Ovary (tissue), 9 donors: Measurements from ENCODE around the gene TMEM184A. TPM values are rescaled to one million over a fixed set of nuclear protein-coding genes. Genes with fewer than 3 reads are reported as not detected.

ENCODE experiments used
- DNase-seq, 5 donors: peaks; one replicate each; pipeline ENCODE4 v3.0.0-alpha.2; 2019 to 2020
- H3K27ac ChIP-seq, 2 donors: fragments of 200-600 bp; one replicate each; pipeline versions ENCODE4 v1.5.1 to v1.8.0; 2019 to 2022
- H3K27me3 ChIP-seq: fragments of 200-600 bp; one replicate; pipeline ENCODE4 v1.8.0; 2022
- H3K36me3 ChIP-seq: fragments of 200-600 bp; sonication (generic); one replicate; pipeline ENCODE4 v1.5.1; 2019
- H3K4me1 ChIP-seq: one replicate; pipeline ENCODE4 v1.8.1; 2013; ENCODE audit warnings: mild to moderate bottlenecking, moderate library complexity; ENCODE audit not compliant: insufficient read depth
- H3K4me3 ChIP-seq: fragments of 200-600 bp; sonication (generic); one replicate; pipeline ENCODE4 v1.5.1; 2017
- H3K9me3 ChIP-seq, 2 donors: fragments of 200-600 bp in 1 of 2; sonication (generic) in 1 of 2; one replicate each; pipeline versions ENCODE4 v1.5.1 to v1.8.1; 2013 to 2019; ENCODE audit warnings: mild to moderate bottlenecking in 1 of 2, moderate library complexity in 1 of 2
- EP300 ChIP-seq: sonication (generic); formaldehyde crosslinking; IDR thresholded peaks from one replicate; pipeline ENCODE4 v1.6.1; 2017; ENCODE audit warnings: antibody characterized with exemption
- POLR2A ChIP-seq: fragments of 450-650 bp; IDR thresholded peaks from one replicate; pipeline ENCODE4 v1.6.1; 2017; ENCODE audit warnings: antibody characterized with exemption, mild to moderate bottlenecking, moderate library complexity
- WGBS, 3 donors: extraction: QIAGEN DNeasy Blood & Tissue Kit in 1 of 3; methylation state at CpG; one replicate each; pipeline versions ENCODE4 v1.1.5 to v1.1.7; 2013 to 2017; 5-methylcytosine and 5-hydroxymethylcytosine counted together
- intact Hi-C, 4 donors: fragments of 100-400 bp; cut with DNase I; formaldehyde crosslinking; loops; one replicate each; pipeline versions ENCODE4 v1.11.0 to v1.15.1; 2022 to 2023
- polyA plus RNA-seq, 2 donors: library from polyadenylated mRNA; stranded (reverse); fragments of 200-250 nt in 1 of 2; fragments of 350-450 nt in 1 of 2; fragmentation: Illumina TruSeq in 1 of 2; extraction: RNeasy Lipid Tissue Mini Kit (QIAGEN cat#74804) in 1 of 2; gene quantifications; one replicate each; pipeline ENCODE4 v1.2.3, GENCODE V29; 2013 to 2014
- total RNA-seq, 7 donors: library from RNA; depleted of rRNA in 2 of 7; stranded (reverse); fragments of >200 nt in 2 of 7; fragmentation: NEBNext Ultra II Directional in 3 of 7; extraction: Animal tissue kit (Norgen Biotek cat#: 25700) in 3 of 7; gene quantifications; one replicate each; pipeline versions ENCODE4 v1.1.0 to v1.2.4, GENCODE V29; 2016 to 2023
- TF ChIP-seq, protein P1 (sequence below), 3 donors: fragments of 450-650 bp in 2 of 3; fragments of 200-600 bp in 1 of 3; IDR thresholded peaks; one replicate each; pipeline versions ENCODE4 v1.5.1 to v1.8.0; 2016 to 2022; ENCODE audit warnings: antibody characterized with exemption in 3 of 3, mild to moderate bottlenecking in 1 of 3
- donor health status: DM: no; HTN: no; CAD: no; lungs with moderate emphysema.
- donor health status: DM: no; HTN: no; CAD: no.
- donor health status: Bipolar disorder and iron deficiency.
- donor health status: DM: yes; HTN: yes; CAD: no.
- donor health status: DM: no; HTN: no; CAD: no.
- donor health status: DM: yes; HTN: yes; CAD: no.

The TMEM184A gene
- total and polyA plus RNA-seq, 9 donors, result 0.05 to 8.4 (median 1.6) TPM; not detected in 2

GRCh38 chr7:1538544-1539180, 17.3 kb downstream of the TMEM184A start:
- peak overlapping the region; percentile 45 for H3K4me3 ChIP-seq
- 54 to 66% (median 58%) methylated on average over 23 to 25 of the region's 25 CpGs for WGBS, 3 donors

DNA sequence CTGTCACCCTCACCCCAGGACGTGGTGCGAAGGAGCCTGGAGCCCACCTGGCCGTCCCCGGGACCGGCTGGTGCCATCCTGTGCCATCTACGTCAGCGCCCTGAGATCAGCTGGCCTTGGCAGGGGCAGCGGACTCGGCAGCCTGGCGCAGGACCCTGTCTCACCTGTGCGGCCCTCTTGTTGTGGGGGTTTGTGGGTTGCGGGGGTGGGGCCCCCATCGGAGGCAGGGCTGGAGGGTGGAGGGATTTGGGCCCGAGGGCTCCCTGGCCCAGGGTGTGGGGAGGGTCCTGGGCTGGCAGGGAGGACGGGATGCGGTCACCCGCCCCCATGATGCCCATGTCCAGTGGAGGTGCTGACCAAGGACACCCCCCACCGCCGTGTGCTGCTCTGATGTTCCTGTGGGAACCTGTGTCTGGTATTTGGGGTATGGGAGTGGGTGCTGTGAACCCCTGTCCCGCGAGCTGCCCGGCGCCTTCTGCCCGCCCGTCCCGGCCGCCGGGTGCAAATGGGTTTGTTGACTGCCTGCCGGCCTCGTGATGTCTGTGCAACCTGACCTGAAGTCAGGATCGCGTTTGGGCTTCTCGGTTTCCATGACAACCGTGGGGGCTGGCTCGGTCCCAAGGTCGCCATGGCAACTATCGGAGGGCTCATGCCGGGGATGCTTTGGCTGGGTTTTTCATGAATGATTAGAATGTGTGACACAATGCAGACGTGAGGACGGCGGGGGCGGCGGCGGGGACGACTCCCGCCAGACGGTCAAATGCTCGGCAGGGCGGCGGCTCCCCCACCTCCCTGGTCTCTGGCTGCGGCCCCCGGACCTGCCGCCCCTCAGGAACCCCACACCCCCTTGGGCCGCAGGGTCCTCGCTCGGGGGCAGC, 18.2 kb downstream of the TMEM184A start:
- WGBS, 3 donors, result 1 to 6% (median 5%) methylated on average over 51 to 56 of the region's 56 CpGs
- Histone ChIP-seq H3K4me3 (peak overlapping the region; percentile 45), H3K36me3 (no peaks in the 10 kb centered on the region), H3K27me3 (no peaks in the 10 kb centered on the region), H3K9me3 (no peaks in the 10 kb centered on the region), H3K27ac (peak overlapping the region; percentile 82 to 91), H3K4me1 (peaks cover 21% of the 10 kb centered on the region)
- peak; percentile 71 for TF ChIP-seq POLR2A
- peak; percentile 87 for TF ChIP-seq EP300
- TF ChIP-seq, protein P1, sequence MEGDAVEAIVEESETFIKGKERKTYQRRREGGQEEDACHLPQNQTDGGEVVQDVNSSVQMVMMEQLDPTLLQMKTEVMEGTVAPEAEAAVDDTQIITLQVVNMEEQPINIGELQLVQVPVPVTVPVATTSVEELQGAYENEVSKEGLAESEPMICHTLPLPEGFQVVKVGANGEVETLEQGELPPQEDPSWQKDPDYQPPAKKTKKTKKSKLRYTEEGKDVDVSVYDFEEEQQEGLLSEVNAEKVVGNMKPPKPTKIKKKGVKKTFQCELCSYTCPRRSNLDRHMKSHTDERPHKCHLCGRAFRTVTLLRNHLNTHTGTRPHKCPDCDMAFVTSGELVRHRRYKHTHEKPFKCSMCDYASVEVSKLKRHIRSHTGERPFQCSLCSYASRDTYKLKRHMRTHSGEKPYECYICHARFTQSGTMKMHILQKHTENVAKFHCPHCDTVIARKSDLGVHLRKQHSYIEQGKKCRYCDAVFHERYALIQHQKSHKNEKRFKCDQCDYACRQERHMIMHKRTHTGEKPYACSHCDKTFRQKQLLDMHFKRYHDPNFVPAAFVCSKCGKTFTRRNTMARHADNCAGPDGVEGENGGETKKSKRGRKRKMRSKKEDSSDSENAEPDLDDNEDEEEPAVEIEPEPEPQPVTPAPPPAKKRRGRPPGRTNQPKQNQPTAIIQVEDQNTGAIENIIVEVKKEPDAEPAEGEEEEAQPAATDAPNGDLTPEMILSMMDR (IDR thresholded peaks at IDR 0.05), result peak in 1 of 3 donors; percentile 26
- intact Hi-C loops, result loop anchor here in 1 of 4 donors (5.0 kb wide), 1 partner anchor 35 kb away; the partner anchor contains the start of gene PSMG3
- DNase-seq, result peak; percentile 91 to 99 (median 97)

More at GRCh38 chr7:1538544-1539180, 17.3 kb downstream of the TMEM184A start:
- intact Hi-C loops, result loop anchor here in 1 of 4 donors (5.0 kb wide), 1 partner anchor 34 kb away; the partner anchor contains the start of gene PSMG3
- peaks cover 14% of the 10 kb centered on the region for H3K4me1 ChIP-seq
- TF ChIP-seq EP300 (no peak), POLR2A (no peak)
- TF ChIP-seq, protein P1 (IDR thresholded peaks at IDR 0.05), result no peak
- peak overlapping the region; percentile 66 to 91 for H3K27ac ChIP-seq
- peak in 1 of 5 donors; percentile 41 for DNase-seq
- no peaks in the 10 kb centered on the region for H3K27me3 ChIP-seq
- H3K36me3 ChIP-seq, result no peaks in the 10 kb centered on the region
- no peaks in the 10 kb centered on the region for H3K9me3 ChIP-seq

- peak overlapping the region; percentile 45 for H3K4me3 ChIP-seq
- WGBS, 3 donors, result 5 to 17% (median 8%) methylated on average over 44 to 52 of the region's 52 CpGs
- peak; percentile 42 for TF ChIP-seq POLR2A
- TF ChIP-seq, protein P1 (IDR thresholded peaks at IDR 0.05), result no peak
- TF ChIP-seq EP300, result peak; percentile 90
- intact Hi-C loops, result loop anchor here in 1 of 4 donors (5.0 kb wide), 1 partner anchor 35 kb away; the partner anchor contains the start of gene PSMG3
- no peaks in the 10 kb centered on the region for H3K9me3 ChIP-seq
- H3K27ac ChIP-seq, result peak overlapping the region; percentile 82 to 91
- DNase-seq, result peak; percentile 95 to 98 (median 97)
- H3K36me3 ChIP-seq, result no peaks in the 10 kb centered on the region
- H3K4me1 ChIP-seq, result peaks cover 23% of the 10 kb centered on the region
- no peaks in the 10 kb centered on the region for H3K27me3 ChIP-seq
Measured at GRCh38 chr7:1536743-1537534, 19.1 kb downstream of the TMEM184A start.

- peak in 1 of 5 donors; percentile 44 for DNase-seq
- H3K36me3 ChIP-seq, result no peaks in the 10 kb centered on the region
- intact Hi-C loops, result loop anchor here in 1 of 4 donors (5.0 kb wide), 1 partner anchor 36 kb away; the partner anchor contains the start of gene PSMG3
- peak overlapping the region; percentile 82 to 91 for H3K27ac ChIP-seq
- 64 to 69% (median 68%) methylated on average over 7 of the region's 7 CpGs for WGBS, 3 donors
- TF ChIP-seq, protein P1 (IDR thresholded peaks at IDR 0.05), result no peak
- TF ChIP-seq POLR2A, result no peak
- TF ChIP-seq EP300, result no peak
- no peaks in the 10 kb centered on the region for H3K9me3 ChIP-seq
- no peaks in the 10 kb centered on the region for H3K27me3 ChIP-seq
- peaks cover 27% of the 10 kb centered on the region for H3K4me1 ChIP-seq
- H3K4me3 ChIP-seq, result peak overlapping the region; percentile 45
Measured at GRCh38 chr7:1536455-1536742, 19.6 kb downstream of the TMEM184A start.
